ENCODE results near the gene INHBB. TPM values are rescaled to one million over a fixed set of nuclear protein-coding genes. Genes with fewer than 3 reads are reported as not detected.

Gene INHBB
- total RNA-seq, 1 experiment from 2014 or later, result 0.27 TPM

- Histone ChIP-seq H2AFZ (ENCODE audit: low read depth, low read length, poor library complexity, severe bottlenecking) (no peak overlapping the region), H3K79me2 (ENCODE audit: insufficient read depth, low read length) (no peaks in the 10 kb centered on the region), H3K36me3 (ENCODE audit: control insufficient read depth in 1 of 2, insufficient read depth in 2 of 2, low read length in 2 of 2) (no peaks in the 10 kb centered on the region), H3K9me2 (ENCODE audit: insufficient read depth) (no peaks in the 10 kb centered on the region), H3K9me3 (ENCODE audit: control insufficient read depth in 1 of 2, insufficient read depth in 1 of 2, low read depth in 1 of 2, low read length in 2 of 2) (no peaks in the 10 kb centered on the region), H3K9ac (ENCODE audit: low read length) (no peak overlapping the region), H3K4me1 (ENCODE audit: control insufficient read depth in 1 of 2, insufficient read depth in 2 of 2, low read length in 2 of 2) (no peaks in the 10 kb centered on the region), H3K27me3 (ENCODE audit: insufficient read depth, low read length) (no peaks in the 10 kb centered on the region), H3K4me3 (replicated peaks in 1 of 2; ENCODE audit: low read depth in 1 of 2, low read length in 2 of 2) (no peak overlapping the region), H4K20me1 (ENCODE audit: insufficient read depth) (no peaks in the 10 kb centered on the region), H3K4me2 (ENCODE audit: low read length) (no peak overlapping the region), H3K27ac (ENCODE audit: low read depth, low read length) (no peak overlapping the region)
- ChIA-PET POLR2A (no interaction called here), RAD21 (ENCODE audit: low non-redundant PET in 1 of 2, low total read pairs in 2 of 2, uncharacterized antibody in 2 of 2, unreplicated experiment in 2 of 2) (no interaction called here), CTCF (no interaction called here)
- no TSS peak for BruUV-seq (replicated peaks)
- ATAC-seq (no peak), DNase-seq (ENCODE audit: low read depth, low spot score) (no peak)
- TF ChIP-seq, protein P1, sequence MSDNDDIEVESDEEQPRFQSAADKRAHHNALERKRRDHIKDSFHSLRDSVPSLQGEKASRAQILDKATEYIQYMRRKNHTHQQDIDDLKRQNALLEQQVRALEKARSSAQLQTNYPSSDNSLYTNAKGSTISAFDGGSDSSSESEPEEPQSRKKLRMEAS (IDR thresholded peaks at IDR 0.05), result no peak
- peak; percentile 10 to 21 (median 11); a peak in 1 of 6 replicates for TF ChIP-seq CTCF (IDR thresholded peaks at IDR 0.05 in 2 of 3, conservative IDR thresholded peaks at IDR 0.05 in 1 of 3; ENCODE audit: borderline replicate concordance in 1 of 3, insufficient read depth in 1 of 3, low read depth in 2 of 3, low read length in 2 of 3)
- intact Hi-C loops (cut with micrococcal nuclease), result no loop called here
These were observed 9.2 kb upstream of the INHBB start for GRCh38 chr2:120336749-120337148.

- CTCF ChIA-PET, result no interaction called here
- no TSS peak for BruUV-seq (replicated peaks)
- H3K27me3 ChIP-seq (ENCODE audit: insufficient read depth, low read length), result no peaks in the 10 kb centered on the region
- no peak overlapping the region for H3K4me2 ChIP-seq (ENCODE audit: low read length)
- H3K9ac ChIP-seq (ENCODE audit: low read length), result no peak overlapping the region
- no peak overlapping the region for H3K27ac ChIP-seq (ENCODE audit: low read depth, low read length)
- H3K4me3 ChIP-seq (replicated peaks in 1 of 2; ENCODE audit: low read depth in 1 of 2, low read length in 2 of 2), result no peak overlapping the region
- no peaks in the 10 kb centered on the region for H3K9me2 ChIP-seq (ENCODE audit: insufficient read depth)
- no peak overlapping the region for H2AFZ ChIP-seq (ENCODE audit: low read depth, low read length, poor library complexity, severe bottlenecking)
- H3K4me1 ChIP-seq (ENCODE audit: control insufficient read depth in 1 of 2, insufficient read depth in 2 of 2, low read length in 2 of 2), result peaks cover 0 to 3% of the 10 kb centered on the region in 2 experiments; a peak in 2 of 4 replicates
- no peaks in the 10 kb centered on the region for H3K9me3 ChIP-seq (ENCODE audit: control insufficient read depth in 1 of 2, insufficient read depth in 1 of 2, low read depth in 1 of 2, low read length in 2 of 2)
- DNase-seq (ENCODE audit: low read depth, low spot score) (no peak), ATAC-seq (no peak)
- H3K79me2 ChIP-seq (ENCODE audit: insufficient read depth, low read length), result no peaks in the 10 kb centered on the region
- no peaks in the 10 kb centered on the region for H4K20me1 ChIP-seq (ENCODE audit: insufficient read depth)
- intact Hi-C loops (cut with micrococcal nuclease), result no loop called here
- no peaks in the 10 kb centered on the region for H3K36me3 ChIP-seq (ENCODE audit: control insufficient read depth in 1 of 2, insufficient read depth in 2 of 2, low read length in 2 of 2)
- RAD21 ChIA-PET (ENCODE audit: low non-redundant PET in 1 of 2, low total read pairs in 2 of 2, uncharacterized antibody in 2 of 2, unreplicated experiment in 2 of 2), result no interaction called here
- POLR2A ChIA-PET, result no interaction called here
- TF ChIP-seq SRF (IDR thresholded peaks at IDR 0.05; ENCODE audit: low read depth) (no peak), RAD21 (IDR thresholded peaks at IDR 0.05; ENCODE audit: low read depth) (no peak), ELF1 (IDR thresholded peaks at IDR 0.05; ENCODE audit: borderline replicate concordance, low read depth) (no peak), ZFX (IDR thresholded peaks at IDR 0.05) (no peak), CTCF (IDR thresholded peaks at IDR 0.05 in 2 of 3, conservative IDR thresholded peaks at IDR 0.05 in 1 of 3; ENCODE audit: borderline replicate concordance in 1 of 3, insufficient read depth in 1 of 3, low read depth in 2 of 3, low read length in 2 of 3) (no peak), JUND (IDR thresholded peaks at IDR 0.05) (no peak), EGR1 (IDR thresholded peaks at IDR 0.05; ENCODE audit: low read depth) (no peak), REST (IDR thresholded peaks at IDR 0.05; ENCODE audit: low read depth) (no peak), SP1 (IDR thresholded peaks at IDR 0.05; ENCODE audit: low read depth) (no peak), CBX3 (IDR thresholded peaks at IDR 0.05; ENCODE audit: low read depth) (no peak), CEBPB (IDR thresholded peaks at IDR 0.05; ENCODE audit: low read depth) (no peak), ZNF274 (IDR thresholded peaks at IDR 0.05; ENCODE audit: low read depth, low read length) (no peak)
- TF ChIP-seq, protein P1 (IDR thresholded peaks at IDR 0.05), result no peak
These were observed 7.9 kb upstream of the INHBB start for GRCh38 chr2:120338015-120338414.

Data from HCT116 (cell line).